Measurements from ENCODE around the gene NEIL1.
"Not testable (repeated sequence)": the region's sequence is repeated elsewhere in the genome, so short reads cannot be mapped to it uniquely, and the experiment has no call there.

NEIL1 gene

DNA sequence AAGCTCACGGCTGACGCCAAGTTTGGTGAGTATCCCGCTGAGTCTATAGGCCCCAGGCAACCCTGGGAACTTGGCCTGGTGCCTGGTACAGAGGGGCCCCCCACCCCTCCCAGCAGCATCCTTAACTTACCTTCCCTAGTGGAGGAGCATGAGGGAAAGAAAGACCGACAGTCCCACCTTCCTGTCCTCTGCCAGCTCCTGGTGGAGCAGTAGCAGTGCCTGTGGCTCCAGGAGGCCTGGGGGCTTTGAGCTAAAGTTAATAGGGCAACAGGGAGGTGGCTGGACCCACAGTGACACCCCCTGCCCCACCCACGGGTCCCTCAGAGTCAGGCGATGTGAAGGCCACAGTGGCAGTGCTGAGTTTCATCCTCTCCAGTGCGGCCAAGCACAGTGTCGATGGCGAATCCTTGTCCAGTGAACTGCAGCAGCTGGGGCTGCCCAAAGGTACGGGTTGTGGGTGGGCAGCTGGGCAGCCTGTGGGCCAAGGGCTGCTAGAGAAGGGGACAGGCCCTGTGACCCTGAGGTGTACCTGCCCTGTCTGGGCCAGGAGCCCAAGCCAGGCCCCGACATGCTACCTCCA, 8.1 kb upstream of the NEIL1 start:
- TF ChIP-seq, protein P1, sequence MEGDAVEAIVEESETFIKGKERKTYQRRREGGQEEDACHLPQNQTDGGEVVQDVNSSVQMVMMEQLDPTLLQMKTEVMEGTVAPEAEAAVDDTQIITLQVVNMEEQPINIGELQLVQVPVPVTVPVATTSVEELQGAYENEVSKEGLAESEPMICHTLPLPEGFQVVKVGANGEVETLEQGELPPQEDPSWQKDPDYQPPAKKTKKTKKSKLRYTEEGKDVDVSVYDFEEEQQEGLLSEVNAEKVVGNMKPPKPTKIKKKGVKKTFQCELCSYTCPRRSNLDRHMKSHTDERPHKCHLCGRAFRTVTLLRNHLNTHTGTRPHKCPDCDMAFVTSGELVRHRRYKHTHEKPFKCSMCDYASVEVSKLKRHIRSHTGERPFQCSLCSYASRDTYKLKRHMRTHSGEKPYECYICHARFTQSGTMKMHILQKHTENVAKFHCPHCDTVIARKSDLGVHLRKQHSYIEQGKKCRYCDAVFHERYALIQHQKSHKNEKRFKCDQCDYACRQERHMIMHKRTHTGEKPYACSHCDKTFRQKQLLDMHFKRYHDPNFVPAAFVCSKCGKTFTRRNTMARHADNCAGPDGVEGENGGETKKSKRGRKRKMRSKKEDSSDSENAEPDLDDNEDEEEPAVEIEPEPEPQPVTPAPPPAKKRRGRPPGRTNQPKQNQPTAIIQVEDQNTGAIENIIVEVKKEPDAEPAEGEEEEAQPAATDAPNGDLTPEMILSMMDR (IDR thresholded peaks at IDR 0.05; ENCODE audit: low read depth, low read length), result no peak
- H3K4me3 ChIP-seq (ENCODE audit: low read depth, low read length), result no peak overlapping the region

DNA sequence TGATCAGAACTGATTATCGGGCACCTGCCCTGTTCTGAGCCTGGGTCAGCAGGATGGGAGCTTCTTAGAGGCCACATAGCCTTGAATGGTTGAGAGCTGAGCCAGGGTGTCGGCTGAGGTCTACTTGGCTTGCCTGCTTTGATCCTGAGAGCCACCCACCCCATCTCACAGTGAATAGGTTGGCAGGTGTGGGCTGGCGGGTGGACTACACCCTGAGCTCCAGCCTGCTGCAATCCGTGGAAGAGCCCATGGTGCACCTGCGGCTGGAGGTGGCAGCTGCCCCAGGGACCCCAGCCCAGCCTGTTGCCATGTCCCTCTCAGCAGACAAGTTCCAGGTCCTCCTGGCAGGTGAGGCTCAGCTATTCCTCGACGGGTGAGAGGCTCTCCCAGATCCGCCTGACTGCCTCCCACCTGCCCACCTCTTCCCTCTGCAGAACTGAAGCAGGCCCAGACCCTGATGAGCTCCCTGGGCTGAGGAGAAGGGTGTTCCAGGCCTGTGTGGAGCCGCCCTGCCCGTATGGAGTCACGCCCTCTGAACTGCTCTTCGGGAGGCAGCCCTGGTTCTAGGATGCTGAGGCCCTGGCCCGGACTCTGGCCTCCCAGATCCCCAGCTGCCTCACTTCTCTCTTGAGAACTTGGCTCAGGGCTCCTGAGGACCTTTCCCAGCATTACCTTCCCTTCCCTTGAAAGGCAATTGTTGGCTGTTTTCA, 7.2 kb upstream of the NEIL1 start:
- H3K4me3 ChIP-seq (ENCODE audit: low read depth, low read length), result no peak overlapping the region
- TF ChIP-seq, protein P1 (IDR thresholded peaks at IDR 0.05; ENCODE audit: low read depth, low read length), result no peak

DNA sequence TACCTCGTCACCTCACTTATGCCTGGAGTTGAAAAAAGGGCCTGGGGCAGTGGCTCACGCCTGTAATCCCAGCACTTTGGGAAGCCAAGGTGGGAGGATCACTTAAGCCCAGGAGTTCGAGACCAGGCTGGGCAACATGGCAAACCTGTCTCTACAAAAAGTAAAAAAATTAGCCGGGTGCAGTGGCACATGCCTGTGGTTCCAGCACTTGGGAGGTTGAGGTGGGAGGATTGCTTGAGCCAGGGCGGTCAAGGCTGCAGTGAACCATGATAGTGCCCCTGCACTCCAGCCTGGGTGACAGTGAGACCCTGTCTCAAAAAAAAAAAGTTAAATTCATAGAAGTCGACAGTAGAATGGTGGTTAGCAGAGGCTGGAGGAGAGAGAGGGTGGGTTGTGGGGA, 4.6 kb upstream of the NEIL1 start:
- TF ChIP-seq, protein P1 (IDR thresholded peaks at IDR 0.05; ENCODE audit: low read depth, low read length), result no peak

DNA sequence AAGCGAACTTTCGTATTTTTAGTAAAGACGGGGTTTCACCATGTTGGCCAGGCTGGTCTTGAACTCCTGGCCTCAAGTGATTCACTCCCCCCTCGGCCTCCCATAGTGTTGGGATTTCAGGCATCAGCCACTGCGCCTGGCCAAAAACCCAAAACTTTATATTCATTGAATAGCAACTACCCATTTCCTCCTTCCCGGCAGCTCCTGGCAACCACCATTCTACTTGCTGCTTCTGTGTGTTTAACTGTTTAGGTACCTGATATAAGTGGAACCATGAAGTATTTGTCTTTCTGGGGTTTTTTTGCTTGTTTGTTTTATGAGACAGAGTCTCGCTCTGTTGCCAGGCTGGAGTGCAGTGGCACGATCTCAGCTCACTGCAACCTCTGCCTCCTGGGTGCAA, 2.9 kb upstream of the NEIL1 start:
- H3K4me3 ChIP-seq (ENCODE audit: low read depth, low read length), result not testable (repeated sequence)

More for the DNA sequence above, 4.6 kb upstream of the NEIL1 start:
- no peak overlapping the region for H3K4me3 ChIP-seq (ENCODE audit: low read depth, low read length)

DNA sequence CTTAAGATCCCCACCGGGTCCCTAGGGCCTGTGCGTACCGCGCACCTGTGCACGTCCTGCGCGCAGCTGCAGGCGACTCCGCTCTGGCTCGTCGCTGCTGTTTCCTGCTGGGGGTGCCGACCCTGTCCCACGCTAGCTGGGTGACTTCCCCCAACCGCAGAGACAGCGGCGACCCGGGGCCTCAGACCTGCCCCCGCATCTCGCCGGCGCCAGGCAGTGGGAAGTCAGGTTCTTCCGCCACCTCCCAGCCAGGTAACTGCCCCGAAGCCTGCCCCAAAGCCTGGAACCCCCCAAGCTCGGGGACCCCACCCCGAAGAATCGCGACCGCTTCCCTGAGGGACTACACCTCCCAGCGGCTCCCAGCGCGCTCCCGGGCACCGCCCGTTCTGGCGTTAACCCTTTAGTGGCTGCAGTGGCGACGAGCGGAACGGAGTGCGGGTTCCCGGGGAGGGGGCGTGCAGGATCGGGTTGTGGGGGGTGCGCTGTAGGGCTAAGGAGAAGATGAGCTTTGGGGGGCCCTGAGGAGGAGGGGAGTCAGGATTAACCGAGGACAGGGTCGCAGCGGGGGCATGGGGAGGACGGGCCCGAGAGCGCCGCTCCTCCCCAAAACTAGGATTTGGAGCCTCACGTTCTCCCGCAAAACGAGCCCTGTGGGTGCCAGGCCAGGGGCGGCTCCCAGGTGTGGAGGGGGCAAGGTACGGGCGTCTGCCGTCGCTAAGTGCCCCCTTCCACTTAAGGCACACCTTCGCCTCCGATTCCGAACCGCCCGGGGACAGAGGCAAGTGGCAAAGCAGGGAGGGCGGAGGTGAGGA, 589 bp downstream of the NEIL1 start:
- TF ChIP-seq, protein P1 (IDR thresholded peaks at IDR 0.05; ENCODE audit: low read depth, low read length), result no peak
- H3K4me3 ChIP-seq (ENCODE audit: low read depth, low read length), result peak overlapping the region; percentile 70

DNA sequence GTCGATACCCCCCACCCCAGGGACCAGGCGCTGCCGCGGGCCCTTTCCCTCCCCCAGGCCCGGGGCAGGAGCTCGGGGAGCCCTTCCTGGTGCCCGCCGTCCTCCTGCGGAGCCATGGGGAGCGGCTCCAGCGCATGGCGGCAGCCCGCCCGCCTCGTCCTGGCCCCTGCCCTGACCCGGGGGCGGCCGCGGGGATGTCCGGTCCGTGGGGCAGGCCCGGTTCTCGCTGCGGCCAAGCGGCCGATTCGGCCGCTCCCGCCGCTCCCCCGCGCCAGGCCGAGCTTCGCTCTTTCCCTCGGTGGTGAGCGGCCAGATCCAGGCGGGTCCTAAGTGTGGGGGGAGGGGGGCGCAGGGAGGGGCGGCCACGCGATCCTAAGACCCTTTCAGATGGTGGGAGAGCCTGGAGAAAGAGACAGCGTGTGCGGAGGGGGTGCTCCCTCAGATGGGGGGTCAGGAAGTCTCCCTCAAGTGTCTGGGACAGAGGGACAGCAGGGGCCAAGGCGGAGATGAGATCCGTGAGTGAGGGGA, 1.3 kb downstream of the NEIL1 start:
- TF ChIP-seq, protein P1 (IDR thresholded peaks at IDR 0.05; ENCODE audit: low read depth, low read length), result no peak
- peak overlapping the region; percentile 70 for H3K4me3 ChIP-seq (ENCODE audit: low read depth, low read length)

DNA sequence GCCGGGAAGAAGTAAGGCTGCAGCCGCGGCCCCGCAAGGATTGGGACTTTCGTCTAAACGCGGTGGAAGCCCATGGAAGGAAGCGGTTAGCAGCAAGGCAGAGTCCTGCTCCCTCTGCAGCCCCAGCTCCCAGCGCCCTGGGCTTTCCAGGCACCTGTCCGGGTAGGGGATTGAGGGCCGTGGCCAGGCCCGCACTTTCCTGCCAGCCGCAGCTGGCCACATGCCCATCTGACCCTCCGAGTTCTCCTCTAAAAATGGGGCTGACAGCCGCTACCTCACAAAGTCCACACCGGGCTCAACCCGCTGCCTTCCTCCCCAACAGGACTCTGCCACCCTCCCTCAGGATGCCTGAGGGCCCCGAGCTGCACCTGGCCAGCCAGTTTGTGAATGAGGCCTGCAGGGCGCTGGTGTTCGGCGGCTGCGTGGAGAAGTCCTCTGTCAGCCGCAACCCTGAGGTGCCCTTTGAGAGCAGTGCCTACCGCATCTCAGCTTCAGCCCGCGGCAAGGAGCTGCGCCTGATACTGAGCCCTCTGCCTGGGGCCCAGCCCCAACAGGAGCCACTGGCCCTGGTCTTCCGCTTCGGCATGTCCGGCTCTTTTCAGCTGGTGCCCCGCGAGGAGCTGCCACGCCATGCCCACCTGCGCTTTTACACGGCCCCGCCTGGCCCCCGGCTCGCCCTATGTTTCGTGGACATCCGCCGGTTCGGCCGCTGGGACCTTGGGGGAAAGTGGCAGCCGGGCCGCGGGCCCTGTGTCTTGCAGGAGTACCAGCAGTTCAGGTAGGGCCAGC, 1.9 kb downstream of the NEIL1 start:
- H3K4me3 ChIP-seq (ENCODE audit: low read depth, low read length), result peak overlapping the region; percentile 70
- TF ChIP-seq, protein P1 (IDR thresholded peaks at IDR 0.05; ENCODE audit: low read depth, low read length), result no peak

DNA sequence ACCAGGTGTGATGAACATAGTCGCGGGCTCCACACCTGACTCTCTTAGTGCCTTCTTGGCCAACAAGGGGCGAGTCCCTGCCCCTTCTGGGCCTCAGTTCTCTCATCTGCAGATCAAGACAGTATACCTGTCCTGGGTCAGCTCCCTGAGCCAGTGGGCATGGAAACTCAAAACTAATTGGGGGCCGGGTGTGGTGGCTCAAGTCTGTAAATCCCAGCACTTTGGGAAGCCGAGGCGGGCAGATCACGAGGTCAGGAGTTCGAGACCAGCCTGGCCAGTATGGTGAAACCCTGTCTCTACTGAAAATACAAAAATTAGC, 2.5 kb downstream of the NEIL1 start:
- not testable (repeated sequence) for H3K4me3 ChIP-seq (ENCODE audit: low read depth, low read length)

All from WI38 (cell line).